ENCODE data around the gene TSPAN13.
"Not testable (repeated sequence)": the region's sequence is repeated elsewhere in the genome, so short reads cannot be mapped to it uniquely, and the experiment has no call there.

TSPAN13 gene

DNA sequence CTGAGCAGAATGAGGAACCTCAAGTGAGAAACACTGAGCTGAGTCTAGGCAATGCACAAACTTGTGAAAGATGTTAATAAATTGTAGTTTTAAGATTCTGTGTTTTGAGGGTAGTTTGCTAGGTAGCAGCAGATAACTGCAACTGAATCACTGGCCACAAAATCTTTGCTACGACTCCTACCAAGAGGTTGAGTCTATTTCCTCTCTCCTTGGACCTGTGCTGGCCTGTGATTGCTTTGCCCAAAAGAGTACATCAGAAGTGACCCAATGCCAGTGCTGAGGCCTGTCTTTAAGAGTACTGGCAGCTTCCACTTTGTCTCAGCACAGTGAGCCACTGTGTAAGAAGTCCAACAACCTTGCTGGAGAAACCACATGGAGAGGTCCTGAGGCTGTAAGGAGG lies 11.9 kb upstream of the TSPAN13 start:
- no peak for DNase-seq

DNA sequence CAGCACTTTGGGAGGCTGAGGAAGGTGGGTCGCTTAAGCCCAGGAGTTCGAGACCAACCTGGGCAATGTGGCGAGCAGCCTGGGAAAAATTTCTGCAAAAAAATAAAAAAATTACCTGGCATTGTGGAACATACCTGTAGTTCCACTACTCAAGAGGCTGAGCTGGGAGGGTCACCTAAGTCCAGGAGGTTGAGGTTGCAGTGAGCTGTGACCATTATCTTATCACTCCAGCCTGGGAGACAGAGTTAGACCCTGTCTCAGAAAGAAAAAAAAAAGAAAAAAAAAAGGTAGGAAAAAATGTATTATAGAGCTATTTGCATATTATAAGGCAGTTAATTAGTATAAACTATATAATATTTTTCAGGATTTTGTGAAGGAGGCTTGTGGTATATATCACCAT lies 11.0 kb upstream of the TSPAN13 start:
- DNase-seq: no peak

DNA sequence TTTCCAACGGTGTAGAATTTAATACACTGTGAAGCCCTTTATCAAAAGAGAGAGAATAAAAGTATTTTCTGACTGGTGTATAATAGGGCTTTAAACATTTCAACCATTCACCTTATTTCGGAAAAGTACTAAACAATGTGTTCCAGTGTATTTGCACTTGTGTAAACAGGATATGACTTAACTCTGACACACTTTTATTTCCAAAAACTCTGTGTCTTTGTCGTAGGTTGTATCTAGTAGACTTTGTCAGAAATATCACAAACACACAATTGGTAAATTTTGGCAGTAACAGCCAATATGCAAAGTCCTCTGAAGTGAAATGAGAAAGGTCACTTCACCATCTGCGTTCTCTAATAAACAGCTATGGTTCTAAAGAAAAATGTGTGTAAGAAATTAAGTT lies 10.3 kb upstream of the TSPAN13 start:
- DNase-seq: no peak

DNA sequence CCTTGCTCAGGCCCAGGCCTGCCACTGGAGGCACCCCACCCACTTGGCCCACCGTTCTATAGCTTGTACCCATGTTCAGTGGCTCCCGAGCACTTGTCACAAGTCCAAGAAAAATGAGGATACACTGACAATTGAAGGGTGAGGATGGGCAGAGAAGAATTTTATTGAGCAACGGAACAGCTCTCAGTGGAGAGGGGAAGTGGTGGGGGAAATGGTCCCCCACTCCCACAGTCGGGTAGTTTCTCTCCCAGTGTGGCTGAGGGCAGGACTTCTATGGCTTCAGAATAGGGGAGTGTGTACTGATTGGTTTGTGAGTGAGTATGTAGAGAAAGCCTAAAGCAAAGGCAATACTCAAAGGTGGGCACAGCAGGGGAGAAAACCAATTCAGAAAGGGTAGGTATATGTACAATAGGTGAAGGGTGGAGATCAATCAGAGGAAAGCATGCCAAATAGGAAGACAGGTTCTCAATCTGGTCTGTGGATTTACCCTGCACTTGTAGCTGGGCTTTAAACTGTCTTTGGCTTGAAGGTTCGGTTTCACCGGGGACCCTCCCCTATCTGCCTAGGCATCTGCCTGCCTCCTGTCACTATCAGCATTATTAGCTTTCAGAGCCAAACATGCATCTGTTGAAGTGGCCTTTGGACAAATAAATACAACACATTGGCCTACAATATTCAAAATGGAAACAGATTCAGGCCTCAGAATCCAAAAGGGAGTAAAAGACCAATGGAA lies 8.9 kb upstream of the TSPAN13 start:
- DNase-seq: no peak

DNA sequence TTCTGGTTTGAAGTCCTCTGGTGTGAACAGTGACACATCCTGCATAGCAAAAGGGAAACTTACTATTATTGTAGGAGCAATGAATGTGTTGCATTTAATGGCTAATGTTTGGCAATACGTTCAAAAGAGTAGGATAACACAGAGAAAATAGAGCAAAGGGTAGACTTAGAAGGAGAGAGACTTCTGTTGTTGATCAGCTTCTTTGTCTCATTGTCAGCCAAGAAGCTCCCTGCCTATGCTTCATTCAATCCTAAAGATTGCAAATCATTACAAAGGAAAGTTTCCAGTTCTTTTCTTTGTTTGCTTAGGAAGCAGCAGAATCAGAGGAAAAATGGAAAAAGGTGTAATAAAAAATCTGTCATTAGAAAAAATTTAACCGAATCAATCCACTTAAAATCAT lies 7.9 kb upstream of the TSPAN13 start:
- no peak for DNase-seq

DNA sequence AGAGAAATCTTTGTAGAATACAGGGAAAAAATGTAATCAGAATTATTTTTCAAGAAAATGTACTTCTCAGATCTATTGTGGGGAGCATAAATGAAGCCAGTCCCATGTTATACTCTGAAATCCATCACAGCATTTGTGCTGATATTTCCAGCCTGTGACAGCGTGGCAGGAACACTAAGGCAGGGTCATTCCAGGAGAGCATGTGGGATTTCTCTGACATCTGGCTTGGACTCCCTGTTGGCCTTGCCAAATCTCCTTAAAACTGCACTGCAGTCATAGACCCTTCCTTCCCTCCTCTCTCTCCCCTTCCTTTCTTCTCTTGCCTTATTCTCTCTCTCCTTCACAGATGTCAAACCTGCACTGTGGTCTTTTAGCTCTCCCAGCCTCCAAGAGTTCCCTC lies 6.5 kb upstream of the TSPAN13 start:
- DNase-seq: no peak

DNA sequence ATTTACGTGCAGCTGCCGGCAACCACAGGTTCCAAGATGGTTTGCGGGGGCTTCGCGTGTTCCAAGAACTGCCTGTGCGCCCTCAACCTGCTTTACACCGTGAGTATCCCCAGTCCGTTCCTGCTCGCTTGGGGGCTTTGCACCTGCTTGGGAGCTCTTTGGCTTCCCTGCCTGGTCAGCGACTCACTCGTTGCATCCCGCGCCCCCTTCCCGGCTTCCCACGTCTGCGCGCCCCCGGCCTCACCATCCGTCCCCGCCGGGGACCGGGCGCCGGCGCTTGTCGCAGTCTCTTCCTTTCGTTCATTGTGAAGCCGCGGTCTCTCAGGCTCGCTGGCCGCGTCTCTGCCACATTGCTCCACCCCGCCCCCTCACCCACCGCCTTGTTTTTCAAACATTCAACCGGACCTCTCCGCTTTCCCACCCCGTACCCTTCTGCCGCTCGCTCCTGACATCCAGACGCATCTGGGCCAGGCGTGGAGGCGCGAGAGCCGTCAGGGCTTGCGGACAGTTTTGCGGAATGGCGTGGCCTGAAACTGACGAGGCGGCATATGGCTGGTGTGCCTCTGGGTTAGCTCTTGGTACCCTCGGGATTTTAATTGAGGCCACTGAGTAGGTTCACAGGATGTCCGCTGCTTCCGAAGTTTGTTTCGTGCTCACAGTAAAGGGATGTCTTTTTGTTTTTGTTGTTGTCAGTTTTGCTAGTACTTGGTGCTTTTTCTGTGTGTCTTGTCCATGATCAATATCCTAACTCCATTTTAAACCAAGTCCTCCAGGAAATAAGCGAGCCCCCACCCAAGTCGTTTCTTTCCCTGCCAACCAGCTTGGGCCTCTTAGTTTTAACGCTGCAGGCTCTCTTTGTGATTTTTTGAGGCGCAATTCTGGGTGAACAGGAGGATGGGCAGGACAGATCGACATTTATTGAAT lies 639 bp downstream of the TSPAN13 start:
- peak in 1 of 2 experiments; percentile 10 for DNase-seq

DNA sequence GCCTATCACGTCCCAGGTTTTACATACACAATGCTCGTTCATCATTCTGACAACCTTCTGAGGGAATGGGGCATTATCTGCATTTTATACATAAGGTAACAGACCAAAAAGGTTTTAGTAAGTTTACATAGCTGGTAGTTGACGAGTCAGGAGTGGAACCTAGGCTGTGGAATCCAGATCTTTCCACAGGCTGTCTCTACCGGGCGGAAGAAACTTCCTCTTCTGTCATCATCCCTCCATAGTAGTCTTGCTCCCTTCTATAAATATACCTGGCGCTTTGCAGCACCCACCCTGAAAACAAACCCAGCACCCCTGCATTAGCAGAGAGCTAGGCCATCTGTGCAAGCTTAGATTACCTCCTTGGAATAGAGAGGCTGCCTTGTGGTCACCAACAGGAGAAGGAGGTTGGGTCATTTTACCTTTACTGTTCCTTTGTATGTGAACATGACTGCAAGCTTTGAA lies 1.3 kb downstream of the TSPAN13 start:
- no peak for DNase-seq

DNA sequence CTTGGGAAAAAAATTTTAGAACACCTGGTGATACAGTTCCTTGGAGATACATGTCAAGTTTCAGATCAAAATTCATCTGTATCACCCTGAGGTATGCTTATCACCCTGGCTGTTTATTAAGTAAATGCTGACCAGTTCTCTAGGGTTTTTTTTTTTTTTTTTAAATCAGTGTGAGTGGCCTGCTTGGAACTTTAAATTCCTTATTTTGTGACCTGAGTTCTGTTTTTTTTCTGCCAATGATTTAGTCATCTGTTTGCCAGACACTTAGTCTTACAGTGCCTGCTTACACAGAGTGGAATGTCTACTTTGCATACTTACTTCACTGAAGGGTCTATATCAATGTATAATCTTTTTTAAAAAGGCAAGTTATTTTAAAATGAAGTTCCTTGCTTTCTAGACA lies 1.8 kb downstream of the TSPAN13 start:
- DNase-seq: peak in 1 of 2 experiments; percentile 4

DNA sequence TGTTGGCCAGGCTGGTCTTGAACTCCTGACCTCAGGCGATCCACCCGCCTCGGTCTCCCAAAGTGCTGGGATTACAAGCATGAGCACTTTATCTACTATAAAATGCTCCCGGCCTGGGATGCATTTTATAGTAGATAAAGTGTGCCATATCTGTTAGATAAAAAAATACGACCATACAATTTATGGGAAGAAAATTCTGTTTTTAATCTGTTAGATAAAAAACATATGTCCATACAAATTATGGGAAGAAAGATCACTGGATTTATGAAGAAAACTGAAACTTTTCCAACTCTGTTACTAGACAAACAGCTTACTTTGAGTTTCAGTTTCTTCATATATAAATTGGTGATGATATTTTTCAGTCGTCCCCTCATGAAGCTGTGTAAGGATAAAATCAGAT lies 4.5 kb downstream of the TSPAN13 start:
- no peak for DNase-seq

DNA sequence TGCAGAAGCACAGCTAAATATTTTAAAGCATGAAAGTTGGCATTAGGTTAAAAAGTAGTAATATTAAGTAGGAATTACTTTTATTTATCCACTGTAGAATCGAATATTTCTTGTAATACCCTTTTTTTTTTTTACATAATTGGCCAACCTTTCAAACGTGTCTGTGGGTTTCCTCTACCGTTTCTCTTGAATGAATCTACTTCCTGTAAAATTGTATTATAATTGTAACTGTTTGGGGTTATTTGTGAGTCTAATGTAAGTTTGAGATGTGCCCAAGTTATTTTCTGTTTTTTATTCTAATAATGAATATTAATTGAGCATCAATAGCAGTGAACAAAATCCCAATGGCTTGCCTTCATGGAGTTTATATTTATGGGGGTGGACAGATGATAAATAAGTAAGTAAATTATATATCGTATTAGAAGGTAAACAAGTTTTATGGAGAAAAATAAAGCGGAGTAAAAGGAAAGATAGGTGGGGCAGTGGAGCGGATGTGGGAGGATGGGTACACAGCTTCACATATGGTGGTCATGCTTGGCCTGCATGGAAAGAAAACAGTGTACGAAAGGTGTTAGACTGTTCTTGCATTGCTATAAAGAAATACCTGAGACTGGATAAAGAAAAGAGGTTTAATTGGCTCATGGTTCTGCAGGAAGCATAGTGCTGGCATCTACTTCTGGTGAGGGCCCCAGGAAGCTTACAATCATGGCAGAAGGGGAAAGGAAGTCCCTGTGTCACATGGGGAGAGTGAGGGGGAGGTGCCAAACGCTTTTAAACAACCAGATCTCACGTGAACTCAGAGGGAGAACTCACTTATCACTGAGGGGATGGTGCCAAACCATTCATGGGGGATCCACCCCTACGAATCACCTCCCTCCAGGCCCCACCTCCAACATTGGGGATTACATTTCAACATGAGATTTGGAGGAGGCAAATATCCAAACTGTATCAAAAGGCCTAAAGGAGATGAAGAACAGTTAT lies 5.4 kb downstream of the TSPAN13 start:
- DNase-seq: peak in 1 of 2 experiments; percentile 23

DNA sequence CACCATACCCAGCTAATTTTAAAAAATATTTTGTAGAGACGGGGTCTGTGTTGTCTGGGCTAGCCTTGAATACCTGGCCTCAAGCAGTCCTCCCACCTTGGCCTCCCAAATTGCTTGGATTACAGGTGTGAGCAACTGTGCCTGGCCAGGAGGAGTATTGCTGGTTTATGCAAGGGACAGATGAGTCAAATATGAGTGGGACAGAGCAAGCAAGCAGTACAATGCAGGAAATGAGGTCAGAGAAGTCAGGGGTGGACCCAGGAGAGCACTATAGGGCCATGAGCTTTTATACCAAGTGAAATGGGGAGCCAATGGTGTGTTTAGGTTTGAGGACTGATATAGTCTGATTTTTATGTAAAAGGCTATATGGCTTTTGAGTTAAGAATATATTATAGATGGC lies 6.3 kb downstream of the TSPAN13 start:
- DNase-seq: no peak

DNA sequence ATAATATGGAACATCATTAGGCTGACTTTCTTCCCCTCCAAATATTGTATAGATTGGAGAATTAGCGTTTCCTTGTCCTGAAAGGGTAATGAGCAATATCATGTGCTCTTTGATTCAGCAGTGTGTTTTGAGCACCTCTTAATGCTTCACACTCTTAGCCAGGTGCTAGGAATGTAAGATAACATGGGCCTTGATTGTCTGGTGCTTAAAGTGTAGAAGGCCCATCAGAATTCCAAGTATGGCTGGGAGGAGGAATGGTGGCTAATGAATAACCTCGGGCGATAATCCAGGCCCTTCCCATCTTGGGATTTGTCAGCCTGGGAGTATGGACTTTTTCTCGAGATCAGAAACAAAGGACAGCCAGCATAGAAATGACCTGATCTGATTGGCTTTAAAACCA lies 8.6 kb downstream of the TSPAN13 start:
- no peak for DNase-seq

DNA sequence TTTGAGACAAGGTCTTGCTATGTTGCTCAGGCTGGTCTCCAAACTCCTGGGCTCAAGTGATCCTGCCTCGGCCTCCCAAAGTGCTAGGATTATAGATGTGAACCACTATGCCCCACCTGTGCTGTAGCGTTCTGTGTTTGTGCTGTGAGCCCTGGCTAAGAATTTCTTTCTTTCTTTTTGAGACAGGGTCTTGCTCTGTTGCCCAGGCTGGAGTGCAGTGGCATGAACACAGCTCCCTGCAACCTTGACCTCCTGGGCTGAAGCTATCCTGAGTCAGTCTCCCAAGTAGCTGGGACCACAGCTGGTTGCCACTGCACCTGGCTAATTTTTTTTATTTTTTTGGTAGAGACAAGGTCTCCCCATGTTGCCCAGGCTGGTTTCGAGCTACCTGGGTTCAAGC lies 11.4 kb downstream of the TSPAN13 start:
- DNase-seq: no peak

DNA sequence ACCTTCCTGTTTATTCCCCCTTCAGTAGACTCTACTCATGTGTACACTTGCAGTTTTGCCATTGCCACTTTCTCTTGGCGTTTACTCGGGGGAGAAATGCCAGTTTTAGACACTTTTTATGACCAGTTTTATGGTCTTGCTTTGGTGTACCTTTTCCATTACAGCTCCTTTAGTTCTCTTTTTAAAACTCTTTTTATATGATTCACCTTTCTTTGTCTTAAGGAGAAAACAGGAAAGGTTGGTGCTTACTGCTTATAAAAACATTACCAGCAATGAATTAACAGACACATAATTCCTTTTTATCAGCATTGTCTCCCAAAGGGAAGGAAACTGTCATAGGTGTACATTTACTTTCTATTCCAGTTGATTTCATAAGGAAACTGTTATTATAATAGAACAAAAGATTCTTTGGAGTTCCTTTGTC lies 11.9 kb downstream of the TSPAN13 start:
- no peak for DNase-seq

DNA sequence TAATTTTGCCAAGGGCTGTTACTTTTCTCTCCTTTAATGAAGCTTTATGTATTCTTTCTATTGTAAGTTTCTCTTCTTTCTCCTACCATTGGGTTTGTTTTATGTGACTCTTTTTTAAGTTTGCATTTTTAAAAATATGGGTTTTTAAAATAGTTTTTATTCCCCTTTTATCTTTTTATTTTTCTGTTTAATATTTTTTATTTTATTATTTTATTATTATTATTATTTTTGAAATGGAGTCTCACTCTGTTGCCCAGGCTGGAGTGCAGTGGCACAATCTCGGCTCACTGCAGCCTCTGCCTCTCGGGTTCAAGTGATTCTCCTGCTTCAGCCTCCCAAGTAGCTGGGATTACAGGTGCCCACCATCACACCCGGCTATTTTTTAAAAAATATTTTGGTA lies 16.4 kb downstream of the TSPAN13 start:
- not testable (repeated sequence) for DNase-seq

DNA sequence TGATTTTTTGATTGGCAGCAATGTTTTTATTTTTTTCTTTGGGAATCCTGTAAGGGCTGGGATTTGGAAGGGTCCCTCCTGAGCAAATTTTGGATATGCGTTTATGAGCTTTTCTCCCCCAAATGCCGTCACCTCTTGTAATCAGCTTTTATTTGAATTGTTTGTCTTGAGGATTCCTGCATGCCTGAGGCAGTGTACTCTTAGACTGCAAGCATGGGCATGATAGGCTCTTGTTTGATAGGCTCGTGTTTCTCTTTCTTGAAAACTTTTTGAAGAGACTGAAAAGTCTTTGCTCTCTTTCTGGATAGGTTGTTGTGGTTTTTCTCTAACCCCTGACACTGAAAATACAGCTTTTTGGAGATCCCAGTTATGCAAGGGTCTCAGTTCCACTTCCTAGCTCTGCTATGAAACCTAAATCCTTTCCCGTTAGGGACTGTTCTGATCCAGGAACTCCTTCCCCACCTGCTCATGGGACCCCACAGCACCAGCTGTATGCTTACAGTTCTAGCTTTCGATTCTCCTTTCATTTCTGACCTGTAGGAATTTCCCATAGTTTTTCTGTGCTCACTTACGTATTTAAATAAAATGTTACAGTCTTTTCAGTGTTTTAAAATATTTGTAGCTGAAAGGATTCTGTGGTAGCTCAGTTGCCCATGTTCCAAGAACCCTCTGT lies 17.2 kb downstream of the TSPAN13 start:
- no peak for DNase-seq

DNA sequence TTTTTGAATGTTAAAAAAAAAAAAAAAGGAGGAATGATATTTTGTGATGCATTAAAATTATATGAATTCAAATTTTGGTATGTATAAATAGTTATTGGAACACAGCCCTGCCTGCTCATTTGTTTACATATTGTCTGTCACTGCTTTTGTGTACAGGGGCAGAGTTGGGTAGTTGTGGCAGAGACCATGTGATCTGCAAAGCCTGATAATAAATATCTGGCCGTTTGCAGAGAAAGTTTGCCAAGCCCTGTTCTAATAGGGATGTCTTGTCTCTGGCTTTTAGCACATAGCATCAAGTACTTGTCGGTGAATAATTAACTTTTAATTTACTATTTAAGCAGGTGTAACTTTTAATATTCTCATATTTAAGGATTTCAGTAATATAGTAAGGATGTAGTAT lies 19.8 kb downstream of the TSPAN13 start:
- no peak for DNase-seq

DNA sequence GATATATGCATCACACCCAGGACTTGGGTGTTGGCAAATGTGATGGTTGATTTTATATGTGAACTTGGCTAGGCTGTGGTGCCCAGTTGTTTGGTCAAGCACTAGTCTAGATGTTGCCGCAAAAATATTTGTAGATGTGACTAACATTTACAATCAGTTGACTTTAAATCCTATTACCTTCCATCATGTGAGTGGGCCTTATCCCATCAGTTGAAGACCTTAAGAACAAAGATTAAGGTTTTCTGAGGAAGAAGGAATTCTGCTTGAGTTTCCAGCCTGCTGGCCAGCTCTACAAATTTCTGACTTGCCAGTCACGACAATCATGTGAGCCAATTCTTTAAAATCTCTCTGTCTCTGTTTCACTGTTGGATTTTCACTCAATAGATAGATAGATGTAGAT lies 20.3 kb downstream of the TSPAN13 start:
- DNase-seq: no peak

DNA sequence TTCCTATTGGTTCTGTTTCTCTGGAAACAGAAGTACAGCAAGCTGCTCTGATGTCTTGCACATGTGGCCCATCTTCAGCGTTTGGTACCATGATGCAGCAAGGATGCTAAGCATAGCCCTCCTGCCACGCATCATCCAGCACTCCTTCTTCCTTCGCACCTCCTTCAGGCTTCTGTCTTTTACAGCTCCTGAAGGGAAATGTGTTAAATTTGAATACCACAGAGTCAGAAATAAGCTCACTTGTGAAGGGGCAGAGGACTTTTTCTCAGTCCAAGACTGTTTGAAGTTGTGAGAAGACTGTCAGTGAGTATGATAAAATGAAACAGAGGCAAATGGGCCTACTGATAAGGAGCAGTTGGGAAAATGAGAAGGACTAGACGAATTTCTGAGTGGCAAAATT lies 20.7 kb downstream of the TSPAN13 start:
- DNase-seq: no peak

DNA sequence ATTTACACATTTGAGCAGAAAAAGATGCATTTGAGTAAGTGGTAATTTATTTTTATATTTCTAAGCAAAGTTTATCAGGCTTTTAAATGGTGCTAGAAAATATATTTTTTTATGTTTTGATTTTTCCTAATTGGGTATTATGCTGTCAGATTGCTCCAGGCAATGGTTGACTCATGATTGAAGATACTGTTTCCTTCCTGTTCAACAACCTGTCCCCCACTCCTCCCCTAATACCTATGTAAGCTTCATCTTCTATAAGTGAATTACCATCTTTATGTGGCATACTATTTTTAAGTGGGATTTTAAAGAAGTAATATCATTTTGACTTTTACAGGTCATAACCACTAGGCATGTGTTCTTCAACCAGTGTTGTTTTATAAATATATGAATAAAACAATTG lies 21.4 kb downstream of the TSPAN13 start:
- no peak for DNase-seq

DNA sequence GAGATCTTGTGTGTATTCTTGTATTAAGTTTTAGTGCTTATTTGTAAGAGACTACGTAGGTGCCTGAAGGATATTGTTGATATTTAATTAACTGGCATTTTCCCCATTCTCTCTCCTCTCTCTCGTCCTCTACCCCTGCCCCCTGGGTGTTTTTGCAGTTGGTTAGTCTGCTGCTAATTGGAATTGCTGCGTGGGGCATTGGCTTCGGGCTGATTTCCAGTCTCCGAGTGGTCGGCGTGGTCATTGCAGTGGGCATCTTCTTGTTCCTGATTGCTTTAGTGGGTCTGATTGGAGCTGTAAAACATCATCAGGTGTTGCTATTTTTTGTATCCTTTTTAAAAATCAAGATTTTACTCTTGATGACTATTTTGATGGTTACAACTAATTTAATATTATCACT lies 22.5 kb downstream of the TSPAN13 start:
- no peak for DNase-seq
